ENCODE results near the gene TRAPPC10. TPM values are rescaled to one million over a fixed set of nuclear protein-coding genes. Genes with fewer than 3 reads are reported as not detected.

TRAPPC10 gene
- total and polyA plus RNA-seq, 10 of the 15 experiments (the other 5 are each of a cell fraction or from before 2014, with no cell fraction given) = 1.1 to 39.6 (median 28.2) TPM

GRCh38 chr21:44076316-44076715 is 64.2 kb downstream of the TRAPPC10 start (continued):
- TF ChIP-seq ZBTB4 (CRISPR knock-in tag; IDR thresholded peaks at IDR 0.05) (no peak), MEF2A (IDR thresholded peaks at IDR 0.05; ENCODE audit: insufficient read depth, low read depth, low read length) (no peak)

DNA sequence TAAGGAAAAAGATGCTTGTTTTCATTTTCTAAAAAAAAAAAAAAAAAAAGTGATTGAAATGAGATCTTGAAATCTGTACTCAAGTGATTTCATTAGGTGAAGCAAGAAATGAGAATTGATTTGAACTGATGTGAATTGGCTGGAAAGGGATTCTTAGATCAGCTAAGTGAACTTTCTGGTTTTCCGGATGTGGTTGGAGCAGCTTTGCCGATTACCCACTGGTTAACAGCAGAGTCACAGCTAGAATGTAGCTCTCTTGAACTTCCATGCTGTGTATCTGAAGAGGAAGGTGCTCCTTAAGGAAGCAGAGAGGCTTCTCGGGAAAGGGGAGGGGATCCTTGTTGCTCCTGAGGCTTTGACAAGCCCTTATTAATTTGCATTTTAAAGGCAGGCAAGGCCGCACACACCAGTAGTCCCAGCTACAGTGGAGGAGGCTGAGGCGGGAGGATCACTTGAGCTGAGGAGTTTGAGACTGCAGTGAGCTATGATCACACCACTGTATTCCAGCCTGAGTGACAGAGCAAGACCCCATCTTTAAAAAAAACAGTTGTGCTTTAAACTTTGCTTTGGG is 66.4 kb downstream of the TRAPPC10 start:
- H4K20me1 ChIP-seq (ENCODE audit: control insufficient read depth, insufficient read depth) = no peaks in the 10 kb centered on the region
- no peaks in the 10 kb centered on the region for H3K79me2 ChIP-seq (ENCODE audit: control insufficient read depth, insufficient read depth, low read length)
- RAD21 ChIA-PET (ENCODE audit: unreplicated experiment) = no interaction called here
- no peaks in the 10 kb centered on the region for H3K27me3 ChIP-seq (replicated peaks in 1 of 2; ENCODE audit: control insufficient read depth in 2 of 2, insufficient read depth in 2 of 2, low read length in 1 of 2)
- POLR2A ChIA-PET = interaction anchor here (0.6 kb wide), 1 partner anchor 237 kb away, joined by 4 read pairs; no protein-coding TSS in a partner anchor
- SMC1A ChIA-PET (ENCODE audit: uncharacterized antibody, unreplicated experiment) = interaction anchor here (0.7 kb wide), 1 partner anchor 9 kb away, joined by 3 read pairs; no protein-coding TSS in a partner anchor
- H3K4me1 ChIP-seq (ENCODE audit: control insufficient read depth, insufficient read depth, low read length) = no peaks in the 10 kb centered on the region
- peaks cover 29 to 62% of the 10 kb centered on the region in 2 experiments for H3K36me3 ChIP-seq (ENCODE audit: control insufficient read depth in 2 of 2, insufficient read depth in 2 of 2, low read length in 1 of 2)
- in situ Hi-C loops (cut with MboI) = no loop called here
- no peak for DNase-seq (ENCODE audit: low read depth, low spot score)
- no TSS peak for BruUV-seq (replicated peaks)
- H3K4me2 ChIP-seq (ENCODE audit: control insufficient read depth, insufficient read depth) = no peak overlapping the region
- no peak for TF ChIP-seq NR2C1 (IDR thresholded peaks at IDR 0.05)
- H3K9me3 ChIP-seq (replicated peaks; ENCODE audit: control insufficient read depth, insufficient read depth, low read length) = no peaks in the 10 kb centered on the region
- no peak overlapping the region for H2AFZ ChIP-seq (ENCODE audit: control insufficient read depth, low read depth, low read length)
- ATAC-seq = no peak
- H3K4me3 ChIP-seq = no peak overlapping the region
- CTCF ChIA-PET = interaction anchor here (0.6 to 1.3 kb wide), 4 partner anchors 12 to 225 kb away, joined by 3 read pairs; no protein-coding TSS in a partner anchor
- FAIRE-seq = no peak
- no peak overlapping the region for H3K27ac ChIP-seq (ENCODE audit: control insufficient read depth, insufficient read depth)
- H3K9ac ChIP-seq (ENCODE audit: control insufficient read depth, insufficient read depth, low read length) = no peak overlapping the region
- 98% methylated on average over 5 of the region's 5 CpGs for WGBS (ENCODE audit: insufficient coverage, insufficient replicate concordance, low lambda C conversion rate, missing lambda C conversion rate)
- intact Hi-C loops (cut with micrococcal nuclease; ENCODE audit: unreplicated experiment) = no loop called here

All from GM12878 (cell line).